Spleen (tissue), 11 donors: Measurements from ENCODE around the gene PGM3. TPM values are rescaled to one million over a fixed set of nuclear protein-coding genes. Genes with fewer than 3 reads are reported as not detected.

Source experiments
- DNase-seq: peaks from one replicate; pipeline ENCODE4 v3.0.0-alpha.2; 2020
- H3K27ac ChIP-seq, 8 donors: fragments of 200-600 bp; sonication (generic) in 7 of 8; 1 replicate in 4 of 8; 2 replicates in 4 of 8; pipeline versions ENCODE4 v1.5.0 to v1.8.0; 2016 to 2021; ENCODE audit warnings: inconsistent platforms in 4 of 8, mild to moderate bottlenecking in 4 of 8, moderate library complexity in 1 of 8
- H3K27me3 ChIP-seq, 7 donors: fragments of 200-600 bp; sonication (generic) in 6 of 7; replicated peaks in 1 of 7; 1 replicate in 4 of 7; 2 replicates in 3 of 7; pipeline versions ENCODE4 v1.5.0 to v1.8.0; 2016 to 2021; ENCODE audit warnings: inconsistent platforms in 3 of 7, mild to moderate bottlenecking in 1 of 7
- H3K36me3 ChIP-seq, 6 donors: fragments of 200-600 bp; sonication (generic) in 5 of 6; 1 replicate in 4 of 6; 2 replicates in 2 of 6; pipeline versions ENCODE4 v1.5.0 to v1.8.0; 2016 to 2021; ENCODE audit warnings: inconsistent platforms in 2 of 6
- H3K4me1 ChIP-seq, 6 donors: fragments of 200-600 bp; sonication (generic) in 5 of 6; 1 replicate in 3 of 6; 2 replicates in 3 of 6; pipeline versions ENCODE4 v1.5.0 to v1.8.0; 2016 to 2021; ENCODE audit warnings: inconsistent platforms in 3 of 6
- H3K4me3 ChIP-seq, 8 donors: fragments of 200-600 bp; sonication (generic) in 7 of 8; 1 replicate in 4 of 8; 2 replicates in 4 of 8; pipeline versions ENCODE4 v1.5.0 to v1.8.0; 2016 to 2021; ENCODE audit warnings: inconsistent platforms in 4 of 8, mild to moderate bottlenecking in 4 of 8, moderate library complexity in 2 of 8
- H3K9me3 ChIP-seq, 8 donors: fragments of 200-600 bp; sonication (generic) in 7 of 8; 1 replicate in 4 of 8; 2 replicates in 4 of 8; pipeline versions ENCODE4 v1.5.0 to v1.8.0; 2016 to 2021; ENCODE audit warnings: inconsistent platforms in 4 of 8
- CTCF ChIP-seq, 11 experiments: fragments of 200-600 bp in 7 of 11; fragments of 450-650 bp in 4 of 11; sonication (generic) in 4 of 11; IDR thresholded peaks in 8 of 11; conservative IDR thresholded peaks in 3 of 11; 1 replicate in 7 of 11; 2 replicates in 4 of 11; pipeline versions ENCODE4 v1.4.0 to v1.8.0; 2016 to 2021; ENCODE audit warnings: antibody characterized with exemption in 11 of 11, inconsistent platforms in 4 of 11, mild to moderate bottlenecking in 1 of 11
- POLR2A ChIP-seq, 3 donors: fragments of 450-650 bp; IDR thresholded peaks; one replicate each; pipeline ENCODE4 v1.5.1; 2017; ENCODE audit warnings: antibody characterized with exemption in 3 of 3, mild to moderate bottlenecking in 1 of 3
- POLR2AphosphoS5 ChIP-seq, 3 donors: sonication (generic); formaldehyde crosslinking; IDR thresholded peaks; one replicate each; pipeline ENCODE4 v1.5.1; 2017; ENCODE audit warnings: antibody characterized with exemption in 3 of 3
- WGBS, 5 donors: extraction: QIAGEN DNeasy Blood & Tissue Kit in 3 of 5; methylation state at CpG; one replicate each; pipeline versions ENCODE4 v1.1.5 to v1.1.7; 2013 to 2018; 5-methylcytosine and 5-hydroxymethylcytosine counted together
- intact Hi-C: fragments of 100-400 bp; cut with DNase I; formaldehyde crosslinking; loops from one replicate; pipeline ENCODE4 v1.15.0; 2023; ENCODE audit warnings: low total_unique reads
- polyA plus RNA-seq, 3 donors: library from polyadenylated mRNA; stranded (reverse); fragments of 200-250 nt; gene quantifications; one replicate each; pipeline ENCODE4 v1.2.1, GENCODE V29; 2013
- total RNA-seq, 7 donors: library from RNA; depleted of rRNA in 3 of 7; stranded (reverse); fragments of >200 nt in 3 of 7; fragmentation: NEBNext Ultra II Directional in 4 of 7; extraction: Animal tissue kit (Norgen Biotek cat#: 25700) in 4 of 7; gene quantifications; one replicate each; pipeline versions ENCODE4 v1.1.0 to v1.2.1, GENCODE V29; 2016 to 2021
- donor health status: healthy with polysubstance abuse.
- donor health status: DM: no; HTN: no; CAD: no; lungs with moderate emphysema.
- donor health status: DM: no; HTN: no; CAD: no.
- donor health status: Bipolar disorder and iron deficiency.
- donor health status: healthy.
- donor health status: DM: no; HTN: no; CAD: no.
- donor health status: DM: yes; HTN: yes; CAD: no.

Gene PGM3
- total and polyA plus RNA-seq, 10 donors, result 3.5 to 32.9 (median 22.9) TPM

- DNase-seq, result no peak
- no peaks in the 10 kb centered on the region for H3K27me3 ChIP-seq
- intact Hi-C loops, result no loop called here
- peaks cover 5 to 100% (median 95%) of the 10 kb centered on the region in 6 donors for H3K36me3 ChIP-seq
- no peaks in the 10 kb centered on the region for H3K4me1 ChIP-seq
- no peak overlapping the region for H3K27ac ChIP-seq
- TF ChIP-seq POLR2AphosphoS5 (IDR thresholded peaks at IDR 0.05), result peak in 1 of 3 donors; percentile 14
- no peak for TF ChIP-seq POLR2A (IDR thresholded peaks at IDR 0.05)
- TF ChIP-seq CTCF (IDR thresholded peaks at IDR 0.05 in 8 of 11, conservative IDR thresholded peaks at IDR 0.05 in 3 of 11), result no peak
- 74 to 95% (median 84%) methylated on average over 1 of the region's 1 CpG for WGBS, 5 donors
- H3K4me3 ChIP-seq, result no peak overlapping the region
- no peaks in the 10 kb centered on the region for H3K9me3 ChIP-seq
Observed at GRCh38 chr6:83169511-83169910, 23.6 kb downstream of the PGM3 start.

- no peak overlapping the region for H3K4me3 ChIP-seq
- intact Hi-C loops, result no loop called here
- H3K9me3 ChIP-seq, result no peaks in the 10 kb centered on the region
- H3K36me3 ChIP-seq, result peaks cover 5 to 100% (median 95%) of the 10 kb centered on the region in 6 donors
- no peak for TF ChIP-seq POLR2A (IDR thresholded peaks at IDR 0.05)
- TF ChIP-seq POLR2AphosphoS5 (IDR thresholded peaks at IDR 0.05), result no peak
- no peak for TF ChIP-seq CTCF (IDR thresholded peaks at IDR 0.05 in 8 of 11, conservative IDR thresholded peaks at IDR 0.05 in 3 of 11)
- H3K27me3 ChIP-seq, result no peaks in the 10 kb centered on the region
- no peak overlapping the region for H3K27ac ChIP-seq
- no peak for DNase-seq
- no peaks in the 10 kb centered on the region for H3K4me1 ChIP-seq
Observed at GRCh38 chr6:83169106-83169505, 24.0 kb downstream of the PGM3 start.

GRCh38 chr6:83168556-83168955 is 24.5 kb downstream of the PGM3 start:
- no peak for DNase-seq
- H3K27me3 ChIP-seq, result no peaks in the 10 kb centered on the region
- no peak for TF ChIP-seq CTCF (IDR thresholded peaks at IDR 0.05 in 8 of 11, conservative IDR thresholded peaks at IDR 0.05 in 3 of 11)
- no peak for TF ChIP-seq POLR2AphosphoS5 (IDR thresholded peaks at IDR 0.05)
- no peak for TF ChIP-seq POLR2A (IDR thresholded peaks at IDR 0.05)
- no peak overlapping the region for H3K4me3 ChIP-seq
- H3K9me3 ChIP-seq, result no peaks in the 10 kb centered on the region
- intact Hi-C loops, result no loop called here
- H3K36me3 ChIP-seq, result peaks cover 5 to 100% (median 94%) of the 10 kb centered on the region in 6 donors
- H3K27ac ChIP-seq, result no peak overlapping the region
- no peaks in the 10 kb centered on the region for H3K4me1 ChIP-seq
- 84 to 100% (median 91%) methylated on average over 1 of the region's 1 CpG for WGBS, 5 donors

- Histone ChIP-seq H3K4me1 (no peaks in the 10 kb centered on the region), H3K27me3 (no peaks in the 10 kb centered on the region), H3K4me3 (no peak overlapping the region), H3K9me3 (no peaks in the 10 kb centered on the region), H3K36me3 (peaks cover 5 to 100% (median 92%) of the 10 kb centered on the region in 6 donors), H3K27ac (no peak overlapping the region)
- 93 to 97% (median 96%) methylated on average over 5 of the region's 5 CpGs for WGBS, 5 donors
- TF ChIP-seq POLR2AphosphoS5 (IDR thresholded peaks at IDR 0.05), result no peak
- no peak for TF ChIP-seq CTCF (IDR thresholded peaks at IDR 0.05 in 8 of 11, conservative IDR thresholded peaks at IDR 0.05 in 3 of 11)
- TF ChIP-seq POLR2A (IDR thresholded peaks at IDR 0.05), result no peak
- intact Hi-C loops, result no loop called here
- DNase-seq, result no peak
Observed at GRCh38 chr6:83167726-83168278, 25.3 kb downstream of the PGM3 start.
